WI38 (cell line): ENCODE data around the gene RSPRY1.

Experiments used
- H3K4me3 ChIP-seq: 2 replicates; pipeline ENCODE4 v1.5.1; 2011; ENCODE audit warnings: low read depth, mild to moderate bottlenecking, control low read depth, low read length
- TF ChIP-seq, protein P1 (sequence below): IDR thresholded peaks from 2 replicates; pipeline ENCODE4 v1.5.1; 2012; ENCODE audit warnings: low read depth, mild to moderate bottlenecking, control low read depth, low read length

Gene RSPRY1

DNA sequence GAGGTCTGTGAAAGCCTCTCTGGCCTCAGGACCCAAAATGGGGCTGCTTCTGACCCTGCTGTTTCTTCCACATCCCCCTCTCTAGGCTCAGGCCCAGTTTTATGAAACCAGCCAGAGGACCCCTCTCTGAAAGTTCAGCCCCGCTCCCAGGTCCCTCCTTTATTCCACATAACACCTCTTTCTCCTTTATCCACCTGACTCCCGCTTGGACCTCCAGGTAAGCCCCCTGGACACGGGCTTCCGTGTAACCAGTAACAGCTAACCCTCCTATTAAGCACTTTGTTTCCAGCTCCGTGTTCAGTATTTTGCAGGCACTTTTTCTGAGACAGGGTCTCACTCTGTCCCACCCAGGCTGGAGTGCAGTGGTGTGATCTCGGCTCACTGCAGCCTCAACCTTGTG is 37.6 kb upstream of the RSPRY1 start:
- H3K4me3 ChIP-seq, result no peak overlapping the region
- TF ChIP-seq, protein P1, sequence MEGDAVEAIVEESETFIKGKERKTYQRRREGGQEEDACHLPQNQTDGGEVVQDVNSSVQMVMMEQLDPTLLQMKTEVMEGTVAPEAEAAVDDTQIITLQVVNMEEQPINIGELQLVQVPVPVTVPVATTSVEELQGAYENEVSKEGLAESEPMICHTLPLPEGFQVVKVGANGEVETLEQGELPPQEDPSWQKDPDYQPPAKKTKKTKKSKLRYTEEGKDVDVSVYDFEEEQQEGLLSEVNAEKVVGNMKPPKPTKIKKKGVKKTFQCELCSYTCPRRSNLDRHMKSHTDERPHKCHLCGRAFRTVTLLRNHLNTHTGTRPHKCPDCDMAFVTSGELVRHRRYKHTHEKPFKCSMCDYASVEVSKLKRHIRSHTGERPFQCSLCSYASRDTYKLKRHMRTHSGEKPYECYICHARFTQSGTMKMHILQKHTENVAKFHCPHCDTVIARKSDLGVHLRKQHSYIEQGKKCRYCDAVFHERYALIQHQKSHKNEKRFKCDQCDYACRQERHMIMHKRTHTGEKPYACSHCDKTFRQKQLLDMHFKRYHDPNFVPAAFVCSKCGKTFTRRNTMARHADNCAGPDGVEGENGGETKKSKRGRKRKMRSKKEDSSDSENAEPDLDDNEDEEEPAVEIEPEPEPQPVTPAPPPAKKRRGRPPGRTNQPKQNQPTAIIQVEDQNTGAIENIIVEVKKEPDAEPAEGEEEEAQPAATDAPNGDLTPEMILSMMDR, result no peak

DNA sequence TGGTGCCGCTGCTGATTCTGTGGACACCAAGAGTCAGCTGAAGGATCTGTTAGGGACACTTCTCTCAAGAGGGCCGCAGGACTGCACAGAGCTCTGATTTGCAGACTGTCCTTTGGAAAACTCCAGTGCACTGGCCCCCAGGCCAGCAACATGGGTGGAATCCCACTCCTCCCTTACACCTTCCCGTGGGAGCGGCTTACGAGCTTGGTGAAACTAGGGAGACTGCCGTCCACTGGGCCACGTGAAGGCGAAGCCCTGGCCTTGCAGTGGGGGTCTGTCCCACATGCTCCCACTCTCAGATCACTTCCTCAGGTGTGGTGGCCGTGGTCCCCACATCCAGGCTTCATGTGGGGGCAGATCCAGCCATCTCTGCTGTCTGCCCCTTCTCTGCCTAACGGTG is 36.7 kb upstream of the RSPRY1 start:
- TF ChIP-seq, protein P1, result no peak
- no peak overlapping the region for H3K4me3 ChIP-seq

- TF ChIP-seq, protein P1, result no peak
- H3K4me3 ChIP-seq, result no peak overlapping the region
Measured at GRCh38 chr16:57150682-57151330, 35.3 kb upstream of the RSPRY1 start.

- H3K4me3 ChIP-seq, result no peak overlapping the region
- TF ChIP-seq, protein P1, result no peak
Measured at GRCh38 chr16:57151369-57151768, 34.8 kb upstream of the RSPRY1 start.

DNA sequence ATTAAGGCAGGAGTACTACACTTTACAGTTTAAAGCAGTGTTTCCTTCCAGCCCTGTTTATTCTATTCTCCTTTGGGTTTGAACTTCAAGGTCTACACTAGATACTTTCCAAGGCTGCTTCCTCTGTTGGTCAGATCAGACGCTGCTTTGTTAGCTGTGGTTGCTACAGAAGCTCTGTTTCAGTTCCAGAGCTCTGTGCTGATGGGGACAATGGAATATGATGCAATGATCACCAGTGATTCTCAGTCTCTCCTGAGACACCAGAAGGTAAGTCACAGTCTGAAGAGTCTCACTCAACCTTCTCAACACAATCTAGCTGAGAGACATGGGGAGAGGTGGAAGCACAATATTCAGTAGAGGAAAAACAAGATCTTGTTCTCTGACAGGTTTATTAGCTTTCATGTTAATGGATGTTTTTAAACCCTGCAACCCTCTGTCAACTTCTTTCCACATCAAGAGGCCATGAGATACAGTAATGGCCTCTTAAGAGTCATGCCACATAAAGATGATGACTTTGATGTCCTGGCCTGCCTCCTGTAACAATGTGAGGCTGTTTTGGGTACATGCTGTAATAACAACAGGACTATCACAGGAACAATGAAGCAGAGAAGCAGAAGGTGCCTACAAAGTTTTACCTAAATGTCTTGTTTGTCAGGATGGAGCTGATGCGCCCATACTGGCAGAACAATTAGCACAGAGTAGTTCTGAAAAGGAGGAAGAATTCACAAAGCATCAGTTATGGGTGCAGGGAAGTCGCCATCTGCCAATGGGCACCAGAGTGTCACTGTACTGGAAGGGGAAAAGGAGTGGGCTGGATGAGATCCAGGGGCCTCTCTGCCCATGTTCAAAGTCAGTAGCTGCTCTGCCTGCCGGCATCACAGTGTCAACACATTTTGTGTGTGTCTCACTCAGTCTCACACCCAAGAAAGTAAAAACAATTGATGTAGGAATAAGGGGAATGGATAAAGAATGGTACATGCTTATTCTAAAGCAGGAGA is 33.7 kb upstream of the RSPRY1 start:
- H3K4me3 ChIP-seq, result no peak overlapping the region
- TF ChIP-seq, protein P1, result no peak

- H3K4me3 ChIP-seq, result no peak overlapping the region
- TF ChIP-seq, protein P1, result no peak
Measured at GRCh38 chr16:57153841-57154240, 32.3 kb upstream of the RSPRY1 start.
